Testis (tissue), 2 donors: ENCODE measurements around the gene OR5A2.

Source experiments
- CTCF ChIP-seq, 3 experiments: fragments of 450-650 bp in 2 of 3; fragments of 200-600 bp in 1 of 3; sonication (generic) in 1 of 3; IDR thresholded peaks; one replicate each; pipeline ENCODE4 v1.5.1; 2016 to 2019; ENCODE audit warnings: antibody characterized with exemption in 3 of 3, mild to moderate bottlenecking in 2 of 3, moderate library complexity in 1 of 3
- POLR2A ChIP-seq: fragments of 450-650 bp; IDR thresholded peaks from one replicate; pipeline ENCODE4 v1.6.1; 2017; ENCODE audit warnings: antibody characterized with exemption, mild to moderate bottlenecking, moderate library complexity

GRCh38 chr11:59436169-59436568 lies 10.0 kb upstream of the OR5A2 start, which contains the start of gene OR5A1:
- TF ChIP-seq CTCF (IDR thresholded peaks at IDR 0.05) (no peak), POLR2A (no peak)
